HepG2 (cell line): ENCODE data around the gene ADPRS. TPM values are rescaled to one million over a fixed set of nuclear protein-coding genes. Genes with fewer than 3 reads are reported as not detected.

Experiments
- CHD4 ChIP-seq: fragments of 200-600 bp; sonication (generic); IDR thresholded peaks from 2 replicates; pipeline ENCODE4 v1.7.0; 2017; ENCODE audit warnings: mild to moderate bottlenecking, low read length, borderline replicate concordance
- FOSL1 ChIP-seq: sonication (generic); formaldehyde crosslinking; IDR thresholded peaks from 2 replicates; pipeline ENCODE4 v1.9.0; 2021; ENCODE audit warnings: missing genetic modification reagents, borderline replicate concordance
- GATAD1 ChIP-seq: IDR thresholded peaks from 2 replicates; pipeline ENCODE4 v1.6.1; 2016; ENCODE audit warnings: missing genetic modification reagents, missing compliant biosample characterization
- JUN ChIP-seq: sonication (generic); formaldehyde crosslinking; IDR thresholded peaks from 2 replicates; pipeline ENCODE4 v1.4.0; 2020; ENCODE audit warnings: mild to moderate bottlenecking, missing genetic modification reagents
- SMAD1 ChIP-seq: sonication (generic); formaldehyde crosslinking; IDR thresholded peaks from 2 replicates; pipeline ENCODE4 v1.4.0; 2020; ENCODE audit warnings: missing genetic modification reagents, low read depth, mild to moderate bottlenecking, borderline replicate concordance
- SP1 ChIP-seq, 2 experiments: fragments of 450-650 bp in 1 of 2; sonication (generic) in 1 of 2; formaldehyde crosslinking in 1 of 2; IDR thresholded peaks; 2 replicates each; pipeline versions ENCODE4 v1.4.0 to v1.6.1; 2016 to 2020; ENCODE audit warnings: missing genetic modification reagents in 1 of 2
- STAG1 ChIP-seq: sonication (generic); formaldehyde crosslinking; IDR thresholded peaks from 2 replicates; pipeline ENCODE4 v1.4.0; 2020; ENCODE audit warnings: missing genetic modification reagents
- ZFX ChIP-seq: sonication (generic); formaldehyde crosslinking; IDR thresholded peaks from 2 replicates; pipeline ENCODE4 v1.4.0; 2020; ENCODE audit warnings: mild to moderate bottlenecking, low read depth, missing genetic modification reagents, moderate library complexity
- ZFYVE20 ChIP-seq: sonication (generic); formaldehyde crosslinking; IDR thresholded peaks from 2 replicates; pipeline ENCODE4 v1.8.0; 2023; ENCODE audit warnings: low read depth, mild to moderate bottlenecking, moderate library complexity, missing genetic modification reagents, borderline replicate concordance
- ZNF264 ChIP-seq: sonication (generic); formaldehyde crosslinking; IDR thresholded peaks from 2 replicates; pipeline ENCODE4 v1.4.0; 2020; ENCODE audit warnings: missing genetic modification reagents
- ZSCAN21 ChIP-seq: sonication (generic); formaldehyde crosslinking; IDR thresholded peaks from 2 replicates; pipeline ENCODE4 v1.8.0; 2022; ENCODE audit warnings: mild to moderate bottlenecking, missing genetic modification reagents, moderate library complexity, borderline replicate concordance
- polyA plus RNA-seq, 8 experiments: library from polyadenylated mRNA; depleted of rRNA in 3 of 8; stranded (reverse) in 7 of 8; unstranded in 1 of 8; fragments of >200 nt; fragmentation: Illumina TruSeq in 4 of 8; extraction: Trizol in 4 of 8; gene quantifications; 2 replicates each; pipeline versions ENCODE4 v1.2.1 to v1.2.3, GENCODE V29; 2011 to 2016; ENCODE audit warnings: low read depth in 4 of 8, missing spikeins in 1 of 8, mixed read lengths in 1 of 8; ENCODE audit not compliant: insufficient read depth in 1 of 8
- total RNA-seq, 5 experiments: library from RNA; depleted of rRNA; stranded (reverse); fragments of >200 nt; fragmentation: Illumina TruSeq; extraction: Trizol; gene quantifications; 2 replicates each; pipeline ENCODE4 v1.2.3, GENCODE V29; 2016; ENCODE audit warnings: low read depth in 1 of 5
- TF ChIP-seq, protein P1 (sequence below), 2 experiments: sonication (generic) in 1 of 2; formaldehyde crosslinking in 1 of 2; IDR thresholded peaks; 2 replicates each; pipeline versions ENCODE4 v1.6.1 to v1.9.0; 2014 to 2022; ENCODE audit warnings: antibody characterized with exemption in 1 of 2, borderline replicate concordance in 1 of 2, inconsistent platforms in 1 of 2, low read depth in 1 of 2, missing genetic modification reagents in 1 of 2
- TF ChIP-seq, protein P2 (sequence below): sonication (generic); formaldehyde crosslinking; IDR thresholded peaks from 2 replicates; pipeline ENCODE4 v1.8.1; 2023; ENCODE audit warnings: mild to moderate bottlenecking, missing genetic modification reagents, borderline replicate concordance
- TF ChIP-seq, protein P3 (sequence below): sonication (generic); formaldehyde crosslinking; IDR thresholded peaks from 2 replicates; pipeline ENCODE4 v1.4.0; 2020; ENCODE audit warnings: mild to moderate bottlenecking, missing genetic modification reagents
- TF ChIP-seq, protein P4 (sequence below): sonication (generic); formaldehyde crosslinking; conservative IDR thresholded peaks from 2 replicates; pipeline ENCODE4 v1.5.0; 2020; ENCODE audit warnings: missing genetic modification reagents
- TF ChIP-seq, protein P5 (sequence below): sonication (generic); formaldehyde crosslinking; IDR thresholded peaks from 2 replicates; pipeline ENCODE4 v1.4.0; 2020; ENCODE audit warnings: missing genetic modification reagents, mild to moderate bottlenecking, borderline replicate concordance

Gene ADPRS
- total and polyA plus RNA-seq, 2 of the 13 experiments (the other 11 are each of a cell fraction or from before 2014, with no cell fraction given): 30.6 to 36.4 TPM

DNA sequence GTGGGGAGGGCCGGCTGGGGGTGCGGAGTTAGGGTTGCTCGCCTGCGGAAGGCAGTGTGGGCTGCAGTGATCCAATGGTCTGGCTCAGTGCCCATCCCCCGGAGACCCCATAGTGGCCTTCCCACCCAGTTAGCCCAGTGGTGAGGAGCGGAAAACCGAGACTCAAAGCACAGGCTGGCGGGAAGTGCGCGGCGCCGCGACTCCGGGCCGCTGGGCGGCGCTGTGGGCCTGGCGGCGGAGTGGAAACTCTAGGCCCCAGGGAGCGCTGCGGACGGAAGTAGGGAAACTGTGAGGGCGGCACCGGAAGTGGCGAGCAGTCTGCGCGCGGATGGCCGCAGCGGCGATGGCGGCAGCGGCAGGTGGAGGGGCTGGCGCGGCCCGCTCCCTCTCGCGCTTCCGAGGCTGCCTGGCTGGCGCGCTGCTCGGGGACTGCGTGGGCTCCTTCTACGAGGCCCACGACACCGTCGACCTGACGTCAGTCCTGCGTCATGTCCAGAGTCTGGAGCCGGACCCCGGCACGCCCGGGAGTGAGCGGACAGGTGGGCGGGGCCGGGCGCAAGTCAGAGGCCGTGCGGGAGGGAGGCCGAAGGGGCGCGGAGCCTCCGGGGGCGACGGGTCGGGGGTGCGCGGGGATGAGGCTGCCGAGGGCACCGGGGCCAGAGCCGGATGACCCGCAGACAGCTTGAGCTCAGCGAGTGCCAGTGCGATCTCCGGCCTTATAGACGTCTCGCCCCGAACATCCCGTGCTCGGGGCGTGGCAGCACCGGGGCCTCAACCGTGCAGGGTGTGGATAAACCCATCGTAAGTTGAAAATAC is at the start of gene ADPRS (continued):
- TF ChIP-seq, protein P1, sequence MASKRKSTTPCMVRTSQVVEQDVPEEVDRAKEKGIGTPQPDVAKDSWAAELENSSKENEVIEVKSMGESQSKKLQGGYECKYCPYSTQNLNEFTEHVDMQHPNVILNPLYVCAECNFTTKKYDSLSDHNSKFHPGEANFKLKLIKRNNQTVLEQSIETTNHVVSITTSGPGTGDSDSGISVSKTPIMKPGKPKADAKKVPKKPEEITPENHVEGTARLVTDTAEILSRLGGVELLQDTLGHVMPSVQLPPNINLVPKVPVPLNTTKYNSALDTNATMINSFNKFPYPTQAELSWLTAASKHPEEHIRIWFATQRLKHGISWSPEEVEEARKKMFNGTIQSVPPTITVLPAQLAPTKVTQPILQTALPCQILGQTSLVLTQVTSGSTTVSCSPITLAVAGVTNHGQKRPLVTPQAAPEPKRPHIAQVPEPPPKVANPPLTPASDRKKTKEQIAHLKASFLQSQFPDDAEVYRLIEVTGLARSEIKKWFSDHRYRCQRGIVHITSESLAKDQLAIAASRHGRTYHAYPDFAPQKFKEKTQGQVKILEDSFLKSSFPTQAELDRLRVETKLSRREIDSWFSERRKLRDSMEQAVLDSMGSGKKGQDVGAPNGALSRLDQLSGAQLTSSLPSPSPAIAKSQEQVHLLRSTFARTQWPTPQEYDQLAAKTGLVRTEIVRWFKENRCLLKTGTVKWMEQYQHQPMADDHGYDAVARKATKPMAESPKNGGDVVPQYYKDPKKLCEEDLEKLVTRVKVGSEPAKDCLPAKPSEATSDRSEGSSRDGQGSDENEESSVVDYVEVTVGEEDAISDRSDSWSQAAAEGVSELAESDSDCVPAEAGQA (IDR thresholded peaks at IDR 0.05; ENCODE audit: low read depth): peak; percentile 85
- TF ChIP-seq, protein P1 (CRISPR knock-in tag; IDR thresholded peaks at IDR 0.05; ENCODE audit: borderline replicate concordance): peak; percentile 86; the same call in 1 of the 2 replicates
- TF ChIP-seq GATAD1 (CRISPR knock-in tag) (peak; percentile 98), FOSL1 (CRISPR knock-in tag) (no peak; the same call in none of the 2 replicates), SP1 (IDR thresholded peaks at IDR 0.05) (no peak), SP1 (CRISPR knock-in tag; IDR thresholded peaks at IDR 0.05) (peak; percentile 92), ZFX (CRISPR knock-in tag) (peak; percentile 95), ZNF264 (CRISPR knock-in tag) (no peak), SMAD1 (CRISPR knock-in tag) (peak; percentile 93; the same call in 1 of the 2 replicates), ZSCAN21 (CRISPR knock-in tag) (no peak), CHD4 (no peak), JUN (CRISPR knock-in tag) (no peak), ZFYVE20 (CRISPR knock-in tag) (peak; percentile 14; the same call in 1 of the 2 replicates), STAG1 (peak; percentile 36)
- TF ChIP-seq, protein P2, sequence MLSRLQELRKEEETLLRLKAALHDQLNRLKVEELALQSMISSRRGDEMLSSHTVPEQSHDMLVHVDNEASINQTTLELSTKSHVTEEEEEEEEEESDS (CRISPR knock-in tag): no peak; the same call in 1 of the 2 replicates
- TF ChIP-seq, protein P3, sequence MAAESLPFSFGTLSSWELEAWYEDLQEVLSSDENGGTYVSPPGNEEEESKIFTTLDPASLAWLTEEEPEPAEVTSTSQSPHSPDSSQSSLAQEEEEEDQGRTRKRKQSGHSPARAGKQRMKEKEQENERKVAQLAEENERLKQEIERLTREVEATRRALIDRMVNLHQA (CRISPR knock-in tag): peak; percentile 55; the same call in 1 of the 2 replicates
- TF ChIP-seq, protein P4, sequence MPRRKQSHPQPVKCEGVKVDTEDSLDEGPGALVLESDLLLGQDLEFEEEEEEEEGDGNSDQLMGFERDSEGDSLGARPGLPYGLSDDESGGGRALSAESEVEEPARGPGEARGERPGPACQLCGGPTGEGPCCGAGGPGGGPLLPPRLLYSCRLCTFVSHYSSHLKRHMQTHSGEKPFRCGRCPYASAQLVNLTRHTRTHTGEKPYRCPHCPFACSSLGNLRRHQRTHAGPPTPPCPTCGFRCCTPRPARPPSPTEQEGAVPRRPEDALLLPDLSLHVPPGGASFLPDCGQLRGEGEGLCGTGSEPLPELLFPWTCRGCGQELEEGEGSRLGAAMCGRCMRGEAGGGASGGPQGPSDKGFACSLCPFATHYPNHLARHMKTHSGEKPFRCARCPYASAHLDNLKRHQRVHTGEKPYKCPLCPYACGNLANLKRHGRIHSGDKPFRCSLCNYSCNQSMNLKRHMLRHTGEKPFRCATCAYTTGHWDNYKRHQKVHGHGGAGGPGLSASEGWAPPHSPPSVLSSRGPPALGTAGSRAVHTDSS: peak; percentile 40; the same call in 1 of the 2 replicates
- TF ChIP-seq, protein P5, sequence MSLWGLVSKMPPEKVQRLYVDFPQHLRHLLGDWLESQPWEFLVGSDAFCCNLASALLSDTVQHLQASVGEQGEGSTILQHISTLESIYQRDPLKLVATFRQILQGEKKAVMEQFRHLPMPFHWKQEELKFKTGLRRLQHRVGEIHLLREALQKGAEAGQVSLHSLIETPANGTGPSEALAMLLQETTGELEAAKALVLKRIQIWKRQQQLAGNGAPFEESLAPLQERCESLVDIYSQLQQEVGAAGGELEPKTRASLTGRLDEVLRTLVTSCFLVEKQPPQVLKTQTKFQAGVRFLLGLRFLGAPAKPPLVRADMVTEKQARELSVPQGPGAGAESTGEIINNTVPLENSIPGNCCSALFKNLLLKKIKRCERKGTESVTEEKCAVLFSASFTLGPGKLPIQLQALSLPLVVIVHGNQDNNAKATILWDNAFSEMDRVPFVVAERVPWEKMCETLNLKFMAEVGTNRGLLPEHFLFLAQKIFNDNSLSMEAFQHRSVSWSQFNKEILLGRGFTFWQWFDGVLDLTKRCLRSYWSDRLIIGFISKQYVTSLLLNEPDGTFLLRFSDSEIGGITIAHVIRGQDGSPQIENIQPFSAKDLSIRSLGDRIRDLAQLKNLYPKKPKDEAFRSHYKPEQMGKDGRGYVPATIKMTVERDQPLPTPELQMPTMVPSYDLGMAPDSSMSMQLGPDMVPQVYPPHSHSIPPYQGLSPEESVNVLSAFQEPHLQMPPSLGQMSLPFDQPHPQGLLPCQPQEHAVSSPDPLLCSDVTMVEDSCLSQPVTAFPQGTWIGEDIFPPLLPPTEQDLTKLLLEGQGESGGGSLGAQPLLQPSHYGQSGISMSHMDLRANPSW (CRISPR knock-in tag): no peak; the same call in 1 of the 2 replicates
